ENCODE measurements around the gene ADSL. TPM values are rescaled to one million over a fixed set of nuclear protein-coding genes. Genes with fewer than 3 reads are reported as not detected.

Gene ADSL
- total and polyA plus RNA-seq, 2 donors (not counting 1 experiment from before 2014, with no cell fraction given): 67.0 to 89.8 TPM

- H3K79me2 ChIP-seq (ENCODE audit: control insufficient read depth, insufficient read depth, low read length): no peaks in the 10 kb centered on the region
- no peak overlapping the region for H3K4me2 ChIP-seq (ENCODE audit: extremely low read depth, insufficient read depth, low read length)
- no peak overlapping the region for H3K27ac ChIP-seq (ENCODE audit: insufficient read depth, low read length)
- TF ChIP-seq EZH2 (IDR thresholded peaks at IDR 0.05; ENCODE audit: low read length, missing control alignments): no peak
- no peak for TF ChIP-seq CTCF (conservative IDR thresholded peaks at IDR 0.05 in 1 of 2, IDR thresholded peaks at IDR 0.05 in 1 of 2; ENCODE audit: low read depth in 1 of 2, low read length in 2 of 2)
- no peak overlapping the region for H3K4me3 ChIP-seq (replicated peaks in 1 of 4; ENCODE audit: control extremely low read depth in 1 of 4, insufficient read depth in 1 of 4, low read depth in 3 of 4, low read length in 4 of 4)
- H3K4me1 ChIP-seq (ENCODE audit: control insufficient read depth, extremely low read depth, insufficient read depth, low read length): peaks cover 14% of the 10 kb centered on the region
- no peaks in the 10 kb centered on the region for H3K9me3 ChIP-seq (ENCODE audit: control insufficient read depth, insufficient read depth, low read depth, low read length)
- no peaks in the 10 kb centered on the region for H3K27me3 ChIP-seq (ENCODE audit: control insufficient read depth, insufficient read depth, low read length)
- no peak overlapping the region for H2AFZ ChIP-seq (ENCODE audit: low read length)
- peaks cover 9% of the 10 kb centered on the region for H3K36me3 ChIP-seq (ENCODE audit: control insufficient read depth, insufficient read depth, low read length)
- no peak overlapping the region for H3K9ac ChIP-seq (ENCODE audit: insufficient read depth, low read length)
- DNase-seq (ENCODE audit: low read depth in 2 of 2): no peak
- H4K20me1 ChIP-seq (ENCODE audit: control insufficient read depth, extremely low read depth, insufficient read depth, low read length): no peaks in the 10 kb centered on the region
Observed at GRCh38 chr22:40312050-40312449, 34.2 kb upstream of the ADSL start.

GRCh38 chr22:40313007-40313406 is 33.3 kb upstream of the ADSL start:
- no peak overlapping the region for H3K27ac ChIP-seq (ENCODE audit: insufficient read depth, low read length)
- H2AFZ ChIP-seq (ENCODE audit: low read length): no peak overlapping the region
- DNase-seq (ENCODE audit: low read depth in 2 of 2): no peak
- no peak overlapping the region for H3K4me2 ChIP-seq (ENCODE audit: extremely low read depth, insufficient read depth, low read length)
- H3K9ac ChIP-seq (ENCODE audit: insufficient read depth, low read length): no peak overlapping the region
- peaks cover 14% of the 10 kb centered on the region for H3K4me1 ChIP-seq (ENCODE audit: control insufficient read depth, extremely low read depth, insufficient read depth, low read length)
- H3K79me2 ChIP-seq (ENCODE audit: control insufficient read depth, insufficient read depth, low read length): no peaks in the 10 kb centered on the region
- H3K4me3 ChIP-seq (replicated peaks in 1 of 4; ENCODE audit: control extremely low read depth in 1 of 4, insufficient read depth in 1 of 4, low read depth in 3 of 4, low read length in 4 of 4): no peak overlapping the region
- TF ChIP-seq CTCF (conservative IDR thresholded peaks at IDR 0.05 in 1 of 2, IDR thresholded peaks at IDR 0.05 in 1 of 2; ENCODE audit: low read depth in 1 of 2, low read length in 2 of 2) (no peak), EZH2 (IDR thresholded peaks at IDR 0.05; ENCODE audit: low read length, missing control alignments) (no peak)
- H3K36me3 ChIP-seq (ENCODE audit: control insufficient read depth, insufficient read depth, low read length): peaks cover 10% of the 10 kb centered on the region
- no peaks in the 10 kb centered on the region for H3K9me3 ChIP-seq (ENCODE audit: control insufficient read depth, insufficient read depth, low read depth, low read length)
- no peaks in the 10 kb centered on the region for H3K27me3 ChIP-seq (ENCODE audit: control insufficient read depth, insufficient read depth, low read length)
- H4K20me1 ChIP-seq (ENCODE audit: control insufficient read depth, extremely low read depth, insufficient read depth, low read length): no peaks in the 10 kb centered on the region

- H3K27ac ChIP-seq (ENCODE audit: insufficient read depth, low read length): no peak overlapping the region
- H3K9ac ChIP-seq (ENCODE audit: insufficient read depth, low read length): no peak overlapping the region
- H3K9me3 ChIP-seq (ENCODE audit: control insufficient read depth, insufficient read depth, low read depth, low read length): no peaks in the 10 kb centered on the region
- H3K79me2 ChIP-seq (ENCODE audit: control insufficient read depth, insufficient read depth, low read length): no peaks in the 10 kb centered on the region
- peaks cover 10% of the 10 kb centered on the region for H3K36me3 ChIP-seq (ENCODE audit: control insufficient read depth, insufficient read depth, low read length)
- H3K4me2 ChIP-seq (ENCODE audit: extremely low read depth, insufficient read depth, low read length): no peak overlapping the region
- no peak overlapping the region for H3K4me3 ChIP-seq (replicated peaks in 1 of 4; ENCODE audit: control extremely low read depth in 1 of 4, insufficient read depth in 1 of 4, low read depth in 3 of 4, low read length in 4 of 4)
- H3K4me1 ChIP-seq (ENCODE audit: control insufficient read depth, extremely low read depth, insufficient read depth, low read length): peaks cover 13% of the 10 kb centered on the region
- TF ChIP-seq CTCF (conservative IDR thresholded peaks at IDR 0.05 in 1 of 2, IDR thresholded peaks at IDR 0.05 in 1 of 2; ENCODE audit: low read depth in 1 of 2, low read length in 2 of 2): no peak
- no peak for TF ChIP-seq EZH2 (IDR thresholded peaks at IDR 0.05; ENCODE audit: low read length, missing control alignments)
- H3K27me3 ChIP-seq (ENCODE audit: control insufficient read depth, insufficient read depth, low read length): no peaks in the 10 kb centered on the region
- DNase-seq (ENCODE audit: low read depth in 2 of 2): no peak
- no peak overlapping the region for H2AFZ ChIP-seq (ENCODE audit: low read length)
- no peaks in the 10 kb centered on the region for H4K20me1 ChIP-seq (ENCODE audit: control insufficient read depth, extremely low read depth, insufficient read depth, low read length)
Observed at GRCh38 chr22:40314041-40314440, 32.3 kb upstream of the ADSL start.

Measured in fibroblast of lung (primary cell).